NCI-H2029 (cell line): ENCODE results near the gene GLS2.
A peak's percentile ranks its signal among the peaks of the same experiment; 100 is the strongest.
"Not testable (repeated sequence)": the region's sequence is repeated elsewhere in the genome, so short reads cannot be mapped to it uniquely, and the experiment has no call there.

Source experiments
- DNase-seq: peaks from one replicate; lab custom pipeline; 2025; lab: John Stamatoyannopoulos, UW

The GLS2 gene

DNA sequence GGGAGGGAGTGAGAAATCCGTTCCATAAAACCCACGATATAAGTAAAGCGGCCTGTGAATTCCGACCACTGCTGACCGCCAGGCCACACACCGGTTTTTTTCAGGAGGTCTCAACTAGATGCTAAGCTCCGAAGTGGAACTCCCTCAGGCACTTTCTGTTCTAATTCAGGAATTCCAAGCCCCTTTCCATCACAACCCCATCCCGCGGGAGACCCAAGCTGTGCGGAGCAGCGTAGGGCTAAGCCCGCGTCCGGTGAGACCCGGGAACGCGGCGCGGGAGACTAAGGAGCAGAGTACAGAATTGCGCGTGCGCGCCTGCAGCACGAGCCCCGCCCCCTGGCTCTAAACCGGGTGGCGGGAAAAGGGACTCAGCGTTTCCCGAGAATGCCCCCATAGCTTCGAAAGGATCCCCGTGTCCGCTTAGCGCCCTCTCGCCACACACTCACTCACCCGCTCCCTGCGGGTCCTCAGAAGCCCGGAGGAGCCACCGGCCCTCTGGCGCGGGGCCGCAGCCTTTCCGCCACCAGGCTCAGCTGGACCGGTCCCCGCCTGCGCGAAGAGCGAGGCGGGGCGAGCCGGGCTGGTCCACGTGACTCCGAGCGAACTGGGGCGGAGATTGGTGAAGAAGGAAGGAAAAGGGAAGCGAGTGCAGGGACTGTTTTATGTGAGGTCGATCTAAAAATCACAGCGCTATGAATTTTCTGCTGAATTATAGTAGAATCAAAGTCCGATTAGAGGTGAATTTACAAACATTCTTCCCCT is 38.9 kb downstream of the GLS2 start, which contains the start of gene TIMELESS:
Gene TIMELESS (minus strand): TSS at position 567 of the 762 bp plus-strand sequence. CDS start 15,256 bp downstream, outside the sequence.
- peak; percentile 89 for DNase-seq

GRCh38 chr12:56443208-56443607 is 44.8 kb downstream of the GLS2 start:
- not testable (repeated sequence) for DNase-seq

DNA sequence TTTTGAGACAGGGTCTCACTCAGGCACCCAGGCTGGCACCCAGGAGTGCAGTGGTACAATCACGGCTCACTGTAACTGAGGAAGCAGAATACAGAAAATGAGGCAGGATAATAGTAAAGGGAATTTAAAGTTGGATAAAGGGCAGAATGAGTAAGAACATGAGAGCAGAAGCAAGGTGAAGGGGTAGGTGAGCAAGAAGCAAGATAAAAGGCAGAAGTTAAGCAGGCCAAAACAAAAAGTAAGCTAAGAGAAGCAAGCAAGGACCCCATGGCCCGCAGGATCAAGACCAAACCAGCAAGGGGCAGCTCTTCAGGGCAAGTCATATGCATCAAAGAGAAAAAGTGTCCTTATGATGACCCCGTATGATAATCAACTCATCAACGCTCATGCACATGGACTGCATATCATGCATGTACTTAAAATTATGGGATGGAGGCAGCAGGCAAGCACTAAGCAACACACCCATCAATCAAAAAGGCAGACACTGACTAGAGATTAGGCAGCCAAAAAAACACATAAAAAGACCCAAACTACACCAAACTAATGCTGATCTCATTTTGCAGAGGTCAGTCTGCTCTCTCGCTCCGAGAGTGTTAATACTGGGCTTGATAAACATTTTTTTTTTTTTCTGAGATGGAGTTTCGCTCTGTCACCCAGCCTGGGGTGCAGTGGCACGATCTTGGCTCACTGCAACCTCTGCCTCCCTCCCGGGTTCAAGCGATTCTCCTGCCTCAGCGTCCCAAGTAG is 50.4 kb downstream of the GLS2 start:
- DNase-seq = no peak

GRCh38 chr12:56434828-56435227 is 53.1 kb downstream of the GLS2 start:
- no peak for DNase-seq

GRCh38 chr12:56431850-56432249 is 56.1 kb downstream of the GLS2 start:
- no peak for DNase-seq

DNA sequence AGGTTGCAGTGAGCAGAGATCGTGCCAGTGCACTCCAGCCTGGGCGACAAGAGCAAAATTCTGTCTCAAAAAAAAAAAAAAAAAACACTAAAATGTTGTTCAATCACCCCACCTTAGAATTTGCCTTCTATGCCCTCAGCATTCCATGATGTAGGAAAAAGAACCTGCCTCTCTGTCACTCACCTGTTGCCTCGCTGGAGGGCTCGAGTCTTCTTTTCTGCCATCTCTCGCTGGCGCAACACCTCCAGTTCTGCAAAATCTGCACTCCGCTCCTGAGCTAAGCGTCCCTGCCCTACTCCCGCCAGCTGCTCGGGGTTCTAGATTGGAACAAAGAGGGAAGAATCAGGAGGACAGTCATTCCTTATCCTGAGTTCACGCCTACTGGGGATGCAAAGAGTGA is 56.7 kb downstream of the GLS2 start:
- DNase-seq = no peak

- no peak for DNase-seq
These were observed 62.0 kb downstream of the GLS2 start for GRCh38 chr12:56425940-56426438.

DNA sequence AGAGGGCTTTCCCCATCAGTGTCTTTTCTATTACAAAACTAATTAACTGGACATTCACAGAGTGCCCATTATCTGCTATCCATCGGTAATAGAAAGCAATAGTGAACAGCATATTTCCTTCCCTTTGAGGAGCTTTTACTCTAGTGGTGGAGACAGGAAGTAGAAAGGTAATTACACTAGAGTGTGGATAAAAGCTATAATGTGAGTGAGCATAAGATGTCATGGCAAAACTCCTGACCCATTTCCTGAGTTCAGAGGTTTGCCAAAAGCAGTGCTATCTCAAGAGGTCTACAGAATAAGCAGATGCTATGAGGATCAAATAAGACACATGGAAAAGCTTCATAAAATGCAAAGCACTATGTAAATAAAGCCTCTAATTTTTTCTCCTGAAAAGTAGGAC is 62.8 kb downstream of the GLS2 start:
- DNase-seq = peak; percentile 49
